ENCODE results near the gene USP48. TPM values are rescaled to one million over a fixed set of nuclear protein-coding genes. Genes with fewer than 3 reads are reported as not detected.

The USP48 gene
- total RNA-seq, 4 donors from 2014 or later: 35.4 to 198 (median 50.7) TPM

- Histone ChIP-seq H3K36me3 (no peaks in the 10 kb centered on the region), H3K9me3 (no peaks in the 10 kb centered on the region), H3K4me1 (peaks cover 0 to 6% (median 2%) of the 10 kb centered on the region in 4 donors), H3K27ac (no peak within 1 kb of the TSS), H3K27me3 (no peaks in the 10 kb centered on the region), H3K4me3 (no peak within 1 kb of the TSS)
- no peak for DNase-seq
- no peak for TF ChIP-seq CTCF (IDR thresholded peaks at IDR 0.05)
- TF ChIP-seq POLR2A (IDR thresholded peaks at IDR 0.05): no peak
These were observed 28.9 kb upstream of the USP48 start, which contains the start of gene LDLRAD2 for GRCh38 chr1:21811875-21812305. Gene LDLRAD2 (plus strand): TSS chr1:21812265. CDS start chr1:21812452, 187 bp downstream.

GRCh38 chr1:21804536-21804935, 21.6 kb upstream of the USP48 start:
- no peak for TF ChIP-seq CTCF (IDR thresholded peaks at IDR 0.05)
- no peaks in the 10 kb centered on the region for H3K4me1 ChIP-seq
- no peaks in the 10 kb centered on the region for H3K27me3 ChIP-seq
- no peaks in the 10 kb centered on the region for H3K9me3 ChIP-seq
- no peak overlapping the region for H3K4me3 ChIP-seq
- no peak overlapping the region for H3K27ac ChIP-seq
- no peaks in the 10 kb centered on the region for H3K36me3 ChIP-seq
- no peak for DNase-seq

- no peaks in the 10 kb centered on the region for H3K4me1 ChIP-seq
- H3K27ac ChIP-seq: no peak overlapping the region
- H3K27me3 ChIP-seq: no peaks in the 10 kb centered on the region
- DNase-seq: no peak
- no peaks in the 10 kb centered on the region for H3K9me3 ChIP-seq
- no peaks in the 10 kb centered on the region for H3K36me3 ChIP-seq
- no peak for TF ChIP-seq CTCF (IDR thresholded peaks at IDR 0.05)
- TF ChIP-seq POLR2A (IDR thresholded peaks at IDR 0.05): no peak
- H3K4me3 ChIP-seq: no peak overlapping the region
These were observed 18.2 kb upstream of the USP48 start for GRCh38 chr1:21801100-21801499.

- H3K36me3 ChIP-seq: no peaks in the 10 kb centered on the region
- TF ChIP-seq CTCF (IDR thresholded peaks at IDR 0.05) (no peak), POLR2A (IDR thresholded peaks at IDR 0.05) (no peak)
- no peak overlapping the region for H3K4me3 ChIP-seq
- peaks cover 0 to 4% (median 0%) of the 10 kb centered on the region in 4 donors for H3K9me3 ChIP-seq
- no peaks in the 10 kb centered on the region for H3K4me1 ChIP-seq
- no peak overlapping the region for H3K27ac ChIP-seq
- no peak for DNase-seq
- no peaks in the 10 kb centered on the region for H3K27me3 ChIP-seq
These were observed 16.8 kb upstream of the USP48 start for GRCh38 chr1:21799730-21800129.

- DNase-seq: no peak
- H3K4me3 ChIP-seq: no peak overlapping the region
- no peaks in the 10 kb centered on the region for H3K27me3 ChIP-seq
- TF ChIP-seq CTCF (IDR thresholded peaks at IDR 0.05) (no peak), POLR2A (IDR thresholded peaks at IDR 0.05) (no peak)
- peaks cover 0 to 4% (median 0%) of the 10 kb centered on the region in 4 donors for H3K9me3 ChIP-seq
- no peaks in the 10 kb centered on the region for H3K36me3 ChIP-seq
- H3K27ac ChIP-seq: no peak overlapping the region
- H3K4me1 ChIP-seq: no peaks in the 10 kb centered on the region
These were observed 12.1 kb upstream of the USP48 start for GRCh38 chr1:21795075-21795474.

- TF ChIP-seq POLR2A (IDR thresholded peaks at IDR 0.05) (no peak), CTCF (IDR thresholded peaks at IDR 0.05) (no peak)
- no peak overlapping the region for H3K4me3 ChIP-seq
- H3K4me1 ChIP-seq: no peaks in the 10 kb centered on the region
- DNase-seq: no peak
- peaks cover 0 to 4% (median 0%) of the 10 kb centered on the region in 4 donors for H3K9me3 ChIP-seq
- no peaks in the 10 kb centered on the region for H3K27me3 ChIP-seq
- H3K27ac ChIP-seq: no peak overlapping the region
- no peaks in the 10 kb centered on the region for H3K36me3 ChIP-seq
These were observed 11.7 kb upstream of the USP48 start for GRCh38 chr1:21794656-21795055.

Data from Peyer's patch (tissue), 4 donors.